DOHH2 (cell line): ENCODE data around the gene BNC1.

Experiments used
- H3F3A ChIP-seq: fragments of 200-600 bp; sonication (generic), shearing (Covaris generic); 2 replicates; pipeline ENCODE4 v1.6.0; 2016; ENCODE audit warnings: antibody characterized with exemption, mild to moderate bottlenecking; ENCODE audit not compliant: control insufficient read depth, insufficient read depth
- H3K27ac ChIP-seq: fragments of 200-600 bp; sonication (generic); 2 replicates; pipeline ENCODE4 v1.5.1; 2014; ENCODE audit warnings: low read depth, mild to moderate bottlenecking, low read length, moderate library complexity
- H3K27me3 ChIP-seq: fragments of 200-600 bp; sonication (generic); 2 replicates; pipeline ENCODE4 v1.6.1; 2014; ENCODE audit warnings: mild to moderate bottlenecking, low read length, mixed read lengths; ENCODE audit not compliant: control insufficient read depth
- H3K36me3 ChIP-seq: fragments of 200-600 bp; sonication (generic); 2 replicates; pipeline ENCODE4 v1.6.1; 2014; ENCODE audit warnings: mild to moderate bottlenecking, low read length, moderate library complexity, mixed read lengths; ENCODE audit not compliant: control insufficient read depth
- H3K4me1 ChIP-seq: fragments of 200-600 bp; sonication (generic); 2 replicates; pipeline ENCODE4 v1.6.1; 2014; ENCODE audit warnings: mild to moderate bottlenecking, low read length, mixed read lengths; ENCODE audit not compliant: control insufficient read depth
- H3K4me2 ChIP-seq: fragments of 200-600 bp; sonication (generic); 2 replicates; pipeline ENCODE4 v1.6.0; 2014; ENCODE audit warnings: mild to moderate bottlenecking, low read length, moderate library complexity
- H3K4me3 ChIP-seq: fragments of 200-600 bp; sonication (generic); 2 replicates; pipeline ENCODE4 v1.5.1; 2014; ENCODE audit warnings: mild to moderate bottlenecking, low read length, mixed read lengths
- H3K79me2 ChIP-seq: fragments of 200-600 bp; sonication (generic); 2 replicates; pipeline ENCODE4 v1.6.1; 2014; ENCODE audit warnings: mild to moderate bottlenecking, low read length, mixed read lengths; ENCODE audit not compliant: control insufficient read depth
- H3K9me2 ChIP-seq: fragments of 200-600 bp; sonication (generic); replicated peaks from 2 replicates; pipeline ENCODE4 v1.6.1; 2014; ENCODE audit warnings: mild to moderate bottlenecking, low read length, mixed read lengths; ENCODE audit not compliant: control insufficient read depth
- H3K9me3 ChIP-seq: fragments of 200-600 bp; sonication (generic); 2 replicates; pipeline ENCODE4 v1.6.1; 2014; ENCODE audit warnings: antibody characterized with exemption, low read length, mixed read lengths; ENCODE audit not compliant: control insufficient read depth, insufficient read depth
- H4K20me1 ChIP-seq: fragments of 200-600 bp; sonication (generic); 2 replicates; pipeline ENCODE4 v1.6.0; 2014; ENCODE audit warnings: low read depth, mild to moderate bottlenecking, antibody characterized with exemption, low read length, moderate library complexity; ENCODE audit not compliant: control insufficient read depth, insufficient read depth
- EZH2phosphoT487 ChIP-seq: fragments of 200-600 bp; sonication (generic); IDR thresholded peaks from 2 replicates; pipeline ENCODE4 v1.6.1; 2017; ENCODE audit warnings: borderline replicate concordance, mild to moderate bottlenecking, antibody characterized with exemption, low read length, moderate library complexity, mixed read lengths
- TF ChIP-seq, protein P1 (sequence below): fragments of 200-600 bp; sonication (generic); IDR thresholded peaks from one replicate; pipeline ENCODE4 v1.5.1; 2014; ENCODE audit warnings: antibody characterized with exemption, mild to moderate bottlenecking, low read depth, low read length; ENCODE audit not compliant: poor library complexity, severe bottlenecking

BNC1 gene

GRCh38 chr15:83250781-83251180 is 33.7 kb downstream of the BNC1 start:
- H3K36me3 ChIP-seq: no peaks in the 10 kb centered on the region
- no peak overlapping the region for H3K4me2 ChIP-seq
- TF ChIP-seq EZH2phosphoT487: no peak
- TF ChIP-seq, protein P1, sequence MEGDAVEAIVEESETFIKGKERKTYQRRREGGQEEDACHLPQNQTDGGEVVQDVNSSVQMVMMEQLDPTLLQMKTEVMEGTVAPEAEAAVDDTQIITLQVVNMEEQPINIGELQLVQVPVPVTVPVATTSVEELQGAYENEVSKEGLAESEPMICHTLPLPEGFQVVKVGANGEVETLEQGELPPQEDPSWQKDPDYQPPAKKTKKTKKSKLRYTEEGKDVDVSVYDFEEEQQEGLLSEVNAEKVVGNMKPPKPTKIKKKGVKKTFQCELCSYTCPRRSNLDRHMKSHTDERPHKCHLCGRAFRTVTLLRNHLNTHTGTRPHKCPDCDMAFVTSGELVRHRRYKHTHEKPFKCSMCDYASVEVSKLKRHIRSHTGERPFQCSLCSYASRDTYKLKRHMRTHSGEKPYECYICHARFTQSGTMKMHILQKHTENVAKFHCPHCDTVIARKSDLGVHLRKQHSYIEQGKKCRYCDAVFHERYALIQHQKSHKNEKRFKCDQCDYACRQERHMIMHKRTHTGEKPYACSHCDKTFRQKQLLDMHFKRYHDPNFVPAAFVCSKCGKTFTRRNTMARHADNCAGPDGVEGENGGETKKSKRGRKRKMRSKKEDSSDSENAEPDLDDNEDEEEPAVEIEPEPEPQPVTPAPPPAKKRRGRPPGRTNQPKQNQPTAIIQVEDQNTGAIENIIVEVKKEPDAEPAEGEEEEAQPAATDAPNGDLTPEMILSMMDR: no peak
- no peak overlapping the region for H3K27ac ChIP-seq
- no peak overlapping the region for H3K4me3 ChIP-seq
- H3F3A ChIP-seq: no peaks in the 10 kb centered on the region
- no peaks in the 10 kb centered on the region for H3K9me3 ChIP-seq
- H4K20me1 ChIP-seq: no peaks in the 10 kb centered on the region
- no peaks in the 10 kb centered on the region for H3K9me2 ChIP-seq
- no peaks in the 10 kb centered on the region for H3K79me2 ChIP-seq
- H3K27me3 ChIP-seq: 0 out of 2 replicates have a peak, but pooled peaks cover 3% of the 10 kb centered on the region
- no peaks in the 10 kb centered on the region for H3K4me1 ChIP-seq

DNA sequence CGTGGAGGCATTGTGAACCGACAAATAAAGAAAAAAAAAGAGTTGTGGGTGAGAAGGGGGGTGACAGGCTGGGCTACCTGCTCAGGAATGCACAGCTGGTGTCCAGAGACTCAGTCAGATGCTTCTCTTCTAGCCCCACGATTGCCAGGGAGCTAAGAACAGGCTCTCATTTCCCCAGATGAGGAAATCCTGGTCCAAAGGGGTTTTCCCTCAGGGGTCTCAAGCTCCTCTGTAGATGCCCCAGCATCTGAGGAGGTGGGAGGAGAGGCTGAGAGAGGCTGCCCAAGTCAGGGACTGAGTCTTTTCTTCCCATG is 35.5 kb downstream of the BNC1 start:
- Histone ChIP-seq H3K27ac (no peak overlapping the region), H3K9me3 (no peaks in the 10 kb centered on the region), H3K4me1 (no peaks in the 10 kb centered on the region), H3K36me3 (no peaks in the 10 kb centered on the region), H3K27me3 (0 out of 2 replicates have a peak, but pooled peaks cover 3% of the 10 kb centered on the region), H3K4me2 (no peak overlapping the region), H3K4me3 (no peak overlapping the region), H3K9me2 (no peaks in the 10 kb centered on the region), H4K20me1 (no peaks in the 10 kb centered on the region), H3K79me2 (no peaks in the 10 kb centered on the region), H3F3A (no peaks in the 10 kb centered on the region)
- TF ChIP-seq, protein P1: no peak
- TF ChIP-seq EZH2phosphoT487: no peak

DNA sequence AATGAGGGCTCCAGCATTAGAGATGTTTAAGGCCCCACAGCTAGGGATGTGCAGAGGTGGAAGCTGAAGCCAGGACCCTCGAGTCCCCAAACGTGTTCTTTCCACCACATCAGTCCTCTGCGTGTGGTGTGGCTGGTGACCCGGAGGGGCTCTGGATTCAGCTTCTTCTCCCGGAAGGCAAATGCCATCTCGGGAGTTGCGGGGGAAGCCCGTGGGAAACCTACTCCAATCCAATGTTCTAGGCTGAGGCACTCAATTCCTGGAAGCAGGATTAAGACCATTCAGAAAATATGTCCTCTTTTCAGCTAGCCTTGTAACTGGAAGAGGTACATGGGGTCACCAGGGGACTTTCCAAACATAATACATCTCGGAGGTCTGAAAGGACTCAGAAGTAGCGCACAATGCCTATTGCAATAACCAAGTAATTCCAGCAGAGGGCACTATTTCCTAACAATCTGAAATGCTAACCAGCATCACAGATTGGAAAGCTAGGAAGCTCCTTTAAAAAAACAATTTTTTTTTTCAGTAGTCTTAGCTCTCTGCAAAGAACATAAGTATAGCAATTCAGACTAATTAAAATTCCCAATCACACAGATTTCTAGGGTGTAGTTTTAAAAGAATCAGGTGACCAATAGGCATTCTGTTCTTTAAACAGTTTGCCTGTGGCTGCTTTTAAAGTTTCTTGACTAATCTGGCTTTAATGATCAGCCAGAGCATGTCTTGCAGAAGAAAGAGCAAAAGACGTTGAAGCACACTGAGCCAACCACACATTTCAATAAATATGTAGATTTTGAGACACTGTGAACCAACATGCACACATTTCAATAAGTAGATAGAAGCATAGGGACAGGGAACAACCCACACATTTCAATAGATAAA is 36.1 kb downstream of the BNC1 start:
- Histone ChIP-seq H3K4me1 (no peaks in the 10 kb centered on the region), H3K27me3 (0 out of 2 replicates have a peak, but pooled peaks cover 3% of the 10 kb centered on the region), H3K9me2 (no peaks in the 10 kb centered on the region), H3K79me2 (no peaks in the 10 kb centered on the region), H3K27ac (no peak overlapping the region), H3K4me2 (no peak overlapping the region), H4K20me1 (no peaks in the 10 kb centered on the region), H3K9me3 (no peaks in the 10 kb centered on the region), H3K4me3 (no peak overlapping the region), H3F3A (no peaks in the 10 kb centered on the region), H3K36me3 (no peaks in the 10 kb centered on the region)
- TF ChIP-seq EZH2phosphoT487: no peak
- TF ChIP-seq, protein P1: peak; percentile 84
